ENCODE results near the gene DPP8.
"Not testable (repeated sequence)": the region's sequence is repeated elsewhere in the genome, so short reads cannot be mapped to it uniquely, and the experiment has no call there.

- not testable (repeated sequence) for TF ChIP-seq CTCF, POLR2AphosphoS5, POLR2A, EP300 (IDR thresholded peaks at IDR 0.05)
Measured at GRCh38 chr15:65463096-65463495, 54.4 kb downstream of the DPP8 start.
